ENCODE data around the gene C6orf62.

The C6orf62 gene

GRCh38 chr6:24709014-24709711 is 9.8 kb downstream of the C6orf62 start:
- Histone ChIP-seq H3K36me3 (peaks cover 100% of the 10 kb centered on the region), H3K4me3 (ENCODE audit: low read depth in 1 of 2, low read length in 1 of 2) (no peak overlapping the region), H3K27me3 (no peaks in the 10 kb centered on the region), H3K9me3 (no peaks in the 10 kb centered on the region), H3K27ac (no peak overlapping the region), H3K4me1 (ENCODE audit: control insufficient read depth in 1 of 2, insufficient read depth in 1 of 2, low read depth in 1 of 2, low read length in 1 of 2) (no peaks in the 10 kb centered on the region)
- no peak for TF ChIP-seq CTCF (IDR thresholded peaks at IDR 0.05)

GRCh38 chr6:24708612-24709011 is 10.3 kb downstream of the C6orf62 start:
- Histone ChIP-seq H3K4me3 (ENCODE audit: low read depth in 1 of 2, low read length in 1 of 2) (no peak overlapping the region), H3K4me1 (ENCODE audit: control insufficient read depth in 1 of 2, insufficient read depth in 1 of 2, low read depth in 1 of 2, low read length in 1 of 2) (no peaks in the 10 kb centered on the region), H3K27ac (no peak overlapping the region), H3K27me3 (no peaks in the 10 kb centered on the region), H3K9me3 (no peaks in the 10 kb centered on the region), H3K36me3 (peaks cover 100% of the 10 kb centered on the region)
- no peak for TF ChIP-seq CTCF (IDR thresholded peaks at IDR 0.05)

GRCh38 chr6:24704468-24704867 is 14.5 kb downstream of the C6orf62 start:
- H3K4me3 ChIP-seq (ENCODE audit: low read depth in 1 of 2, low read length in 1 of 2): no peak overlapping the region
- peak overlapping the region; percentile 15 for H3K27ac ChIP-seq
- no peak for TF ChIP-seq CTCF (IDR thresholded peaks at IDR 0.05)
- peaks cover 92% of the 10 kb centered on the region for H3K36me3 ChIP-seq
- no peaks in the 10 kb centered on the region for H3K4me1 ChIP-seq (ENCODE audit: control insufficient read depth in 1 of 2, insufficient read depth in 1 of 2, low read depth in 1 of 2, low read length in 1 of 2)
- H3K9me3 ChIP-seq: no peaks in the 10 kb centered on the region
- H3K27me3 ChIP-seq: no peaks in the 10 kb centered on the region

- Histone ChIP-seq H3K4me3 (ENCODE audit: low read depth in 1 of 2, low read length in 1 of 2) (no peak overlapping the region), H3K36me3 (peaks cover 79% of the 10 kb centered on the region), H3K27ac (peak overlapping the region; percentile 18), H3K4me1 (ENCODE audit: control insufficient read depth in 1 of 2, insufficient read depth in 1 of 2, low read depth in 1 of 2, low read length in 1 of 2) (no peaks in the 10 kb centered on the region), H3K9me3 (no peaks in the 10 kb centered on the region), H3K27me3 (no peaks in the 10 kb centered on the region)
- no peak for TF ChIP-seq CTCF (IDR thresholded peaks at IDR 0.05)
Observed at GRCh38 chr6:24702720-24703282, 16.2 kb downstream of the C6orf62 start.

GRCh38 chr6:24699521-24700359 is 19.2 kb downstream of the C6orf62 start:
- no peak overlapping the region for H3K27ac ChIP-seq

More at GRCh38 chr6:24699521-24700359, 19.2 kb downstream of the C6orf62 start:
- TF ChIP-seq CTCF (IDR thresholded peaks at IDR 0.05): no peak
- peaks cover 50% of the 10 kb centered on the region for H3K36me3 ChIP-seq
- H3K27me3 ChIP-seq: no peaks in the 10 kb centered on the region
- no peak overlapping the region for H3K4me3 ChIP-seq (ENCODE audit: low read depth in 1 of 2, low read length in 1 of 2)
- H3K9me3 ChIP-seq: no peaks in the 10 kb centered on the region
- no peaks in the 10 kb centered on the region for H3K4me1 ChIP-seq (ENCODE audit: control insufficient read depth in 1 of 2, insufficient read depth in 1 of 2, low read depth in 1 of 2, low read length in 1 of 2)
